Fibroblast of skin of right quadriceps (primary cell): ENCODE data around the gene BCL2L14.
A peak's percentile ranks its signal among the peaks of the same experiment; 100 is the strongest.

Source experiments
- DNase-seq: peaks from one replicate; pipeline ENCODE4 v3.0.0-alpha.2; 2013

The BCL2L14 gene

GRCh38 chr12:12064596-12064995 lies 6.1 kb upstream of the BCL2L14 start:
- no peak for DNase-seq

DNA sequence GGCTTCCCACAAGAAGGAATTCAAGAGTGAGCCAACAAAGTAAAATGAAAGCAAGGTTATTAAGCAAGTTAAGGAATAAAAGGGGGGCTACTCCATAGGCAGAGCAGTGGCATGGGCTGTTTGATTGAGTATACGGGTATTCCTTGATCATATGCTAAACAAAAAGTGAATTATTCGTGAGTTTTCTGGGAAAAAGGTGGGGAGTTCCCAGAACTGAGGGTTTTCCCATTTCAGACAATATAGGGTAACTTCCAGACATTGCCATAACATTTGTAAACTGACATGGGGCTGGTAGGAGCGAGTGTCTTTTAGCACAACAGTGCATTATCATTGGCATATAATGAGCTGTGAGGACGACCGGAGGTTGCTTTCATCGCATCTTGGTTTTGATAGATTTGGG lies 2.0 kb upstream of the BCL2L14 start:
- DNase-seq = no peak

DNA sequence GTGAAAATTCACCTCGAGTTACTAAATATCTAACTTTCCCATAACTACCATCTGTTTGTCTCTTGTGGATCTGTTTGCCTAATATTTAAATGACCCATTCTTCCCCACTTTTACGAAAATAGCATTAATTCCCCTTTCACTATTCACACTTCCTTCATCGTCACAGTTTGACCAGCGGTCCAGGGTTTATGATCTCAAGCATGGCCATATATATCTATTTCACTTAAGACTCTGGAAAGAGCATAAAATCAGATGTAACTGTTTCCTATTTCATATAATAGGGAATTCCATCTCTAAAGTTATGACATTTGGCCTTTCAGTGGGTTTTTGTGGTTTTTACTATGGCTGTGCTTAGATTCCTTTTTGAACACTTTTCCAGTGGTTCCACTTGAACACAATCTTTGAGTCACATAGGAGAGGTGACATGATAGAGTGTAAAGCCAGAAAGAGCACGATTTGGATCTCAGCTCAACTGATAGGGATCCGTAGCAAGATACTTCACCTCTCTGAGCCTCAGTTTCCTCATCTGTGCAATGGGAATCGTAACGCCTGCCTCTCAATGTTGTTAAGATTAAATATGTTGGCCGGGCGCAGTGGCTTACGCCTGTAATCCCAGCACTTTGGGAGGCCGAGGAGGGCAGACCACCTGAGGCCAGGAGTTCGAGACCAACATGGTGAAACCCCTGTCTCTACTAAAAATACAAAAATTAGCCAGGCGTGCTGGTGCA lies 754 bp upstream of the BCL2L14 start:
- DNase-seq = no peak

GRCh38 chr12:12072064-12072760 lies 1.5 kb downstream of the BCL2L14 start:
- DNase-seq = no peak

DNA sequence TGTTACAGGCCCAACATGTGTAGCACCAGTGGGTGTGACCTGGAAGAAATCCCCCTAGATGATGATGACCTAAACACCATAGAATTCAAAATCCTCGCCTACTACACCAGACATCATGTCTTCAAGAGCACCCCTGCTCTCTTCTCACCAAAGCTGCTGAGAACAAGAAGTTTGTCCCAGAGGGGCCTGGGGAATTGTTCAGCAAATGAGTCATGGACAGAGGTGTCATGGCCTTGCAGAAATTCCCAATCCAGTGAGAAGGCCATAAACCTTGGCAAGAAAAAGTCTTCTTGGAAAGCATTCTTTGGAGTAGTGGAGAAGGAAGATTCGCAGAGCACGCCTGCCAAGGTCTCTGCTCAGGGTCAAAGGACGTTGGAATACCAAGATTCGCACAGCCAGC lies 8.6 kb downstream of the BCL2L14 start:
- peak; percentile 38 for DNase-seq

DNA sequence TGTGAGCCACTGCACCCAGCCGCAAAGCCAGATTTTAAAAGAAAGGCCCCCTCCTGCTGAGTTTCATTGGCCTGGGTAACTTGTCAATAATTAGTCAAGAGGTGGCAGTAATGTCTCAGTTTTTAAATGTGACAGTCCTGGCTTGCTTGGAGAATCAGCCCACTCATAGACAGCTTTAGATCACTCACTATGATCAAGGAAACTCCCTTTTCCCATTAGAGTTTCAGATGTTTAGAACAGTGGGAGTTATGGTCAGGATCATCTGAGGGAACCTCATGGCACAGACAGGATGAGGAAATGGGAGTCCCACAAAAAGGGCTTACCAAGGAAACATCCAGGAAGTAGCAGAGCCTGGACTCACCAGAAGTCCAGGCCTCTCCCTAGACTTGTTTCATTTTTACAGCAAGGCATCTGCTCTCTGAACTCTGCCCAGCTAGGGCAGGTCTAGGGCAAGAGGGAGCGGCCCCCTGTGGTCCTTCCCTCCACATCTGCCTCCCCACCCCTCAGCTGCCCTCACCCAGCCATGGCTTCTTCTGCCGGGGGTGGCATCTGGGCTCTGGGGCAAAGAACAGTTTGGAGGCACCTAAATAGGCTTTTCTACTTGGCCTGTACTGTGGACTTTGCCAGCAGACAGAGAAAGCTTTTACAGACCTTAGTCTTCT lies 11.2 kb downstream of the BCL2L14 start:
- DNase-seq = peak; percentile 49

- DNase-seq = no peak
These were observed 12.9 kb downstream of the BCL2L14 start for GRCh38 chr12:12083688-12084087.

DNA sequence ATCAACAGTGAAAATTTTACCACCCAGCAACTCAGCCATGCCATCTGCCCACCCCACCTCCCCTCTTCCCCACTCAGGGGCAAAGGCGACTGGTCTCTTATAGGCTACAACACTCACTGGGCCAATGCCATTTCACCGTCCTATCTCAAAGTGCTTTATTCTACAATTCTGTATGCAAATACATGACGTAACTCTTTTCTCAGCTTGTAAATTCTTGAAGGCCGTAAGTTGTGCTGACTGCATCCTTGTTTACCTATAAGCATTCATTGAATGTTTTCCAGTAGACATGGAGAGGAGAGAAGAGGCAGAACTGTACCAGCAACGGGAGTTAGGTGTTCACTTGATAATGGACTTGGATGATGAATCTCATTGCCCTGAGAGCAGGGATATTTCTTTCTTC lies 15.6 kb downstream of the BCL2L14 start:
- no peak for DNase-seq

DNA sequence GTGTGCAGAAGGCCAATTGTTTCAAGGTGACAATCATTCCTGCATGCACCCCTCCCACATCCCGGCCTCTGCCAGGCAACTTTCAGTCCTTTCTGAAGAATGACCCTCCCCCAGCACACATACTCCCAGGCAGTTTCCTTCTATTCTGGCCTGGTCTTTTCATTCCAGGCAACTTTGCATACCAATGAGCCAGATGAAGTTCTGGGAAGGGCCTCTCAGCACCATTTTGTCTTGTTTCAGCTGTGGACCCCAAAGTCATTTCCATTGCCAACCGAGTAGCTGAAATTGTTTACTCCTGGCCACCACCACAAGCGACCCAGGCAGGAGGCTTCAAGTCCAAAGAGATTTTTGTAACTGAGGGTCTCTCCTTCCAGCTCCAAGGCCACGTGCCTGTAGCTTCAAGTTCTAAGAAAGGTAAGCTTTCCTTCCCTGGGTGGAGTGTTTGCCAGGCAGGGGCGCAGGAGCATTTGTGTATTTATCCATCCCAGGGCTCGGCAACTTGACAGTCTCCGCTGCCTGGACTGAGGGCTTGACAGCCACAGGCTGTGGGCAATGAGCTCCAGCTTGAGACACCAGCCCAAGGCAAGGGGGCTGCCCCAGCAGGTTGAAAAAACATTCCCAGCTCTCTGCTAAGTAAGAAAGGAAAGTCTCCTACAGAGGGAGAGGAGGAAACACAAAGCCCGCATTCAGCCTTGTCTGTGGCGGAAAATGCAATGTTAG lies 16.4 kb downstream of the BCL2L14 start:
- DNase-seq = no peak

DNA sequence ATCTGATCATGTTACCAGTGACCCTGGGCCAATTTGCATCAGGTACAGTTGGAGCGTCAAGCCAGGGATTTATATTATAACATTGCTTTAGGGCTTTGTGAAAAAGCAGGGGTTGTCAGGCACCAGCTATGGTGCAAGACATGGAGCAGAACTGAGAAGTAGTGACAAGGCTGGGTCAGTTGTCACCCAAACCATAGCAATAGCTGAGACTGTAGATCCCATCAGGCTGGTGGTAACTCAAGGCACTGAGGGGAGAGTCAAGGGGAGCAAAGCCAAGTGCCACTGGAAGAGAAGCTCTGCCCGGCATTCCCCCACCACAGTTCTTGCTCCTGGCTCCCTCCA lies 16.9 kb downstream of the BCL2L14 start:
- DNase-seq = no peak

- DNase-seq = no peak
These were observed 17.4 kb downstream of the BCL2L14 start for GRCh38 chr12:12088147-12088546.

DNA sequence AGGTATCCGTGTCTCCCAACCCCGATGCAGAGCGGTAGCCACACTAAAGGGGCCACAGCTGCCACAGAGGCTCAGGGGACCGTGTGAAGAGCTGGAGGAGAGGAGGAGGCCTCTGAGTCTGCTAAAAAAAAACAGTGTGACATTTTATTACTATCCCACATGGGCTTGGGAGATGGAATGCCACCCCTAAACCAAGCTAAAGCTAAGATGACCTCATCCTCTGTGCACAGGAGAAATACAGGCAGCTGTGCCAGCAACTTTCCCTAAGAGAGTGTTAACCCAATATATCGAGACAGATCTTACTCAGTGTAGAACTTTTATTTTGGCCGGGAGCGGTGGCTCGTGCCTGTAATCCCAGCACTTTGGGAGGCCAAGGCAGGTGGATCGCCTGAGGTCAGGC lies 18.0 kb downstream of the BCL2L14 start:
- peak; percentile 7 for DNase-seq

DNA sequence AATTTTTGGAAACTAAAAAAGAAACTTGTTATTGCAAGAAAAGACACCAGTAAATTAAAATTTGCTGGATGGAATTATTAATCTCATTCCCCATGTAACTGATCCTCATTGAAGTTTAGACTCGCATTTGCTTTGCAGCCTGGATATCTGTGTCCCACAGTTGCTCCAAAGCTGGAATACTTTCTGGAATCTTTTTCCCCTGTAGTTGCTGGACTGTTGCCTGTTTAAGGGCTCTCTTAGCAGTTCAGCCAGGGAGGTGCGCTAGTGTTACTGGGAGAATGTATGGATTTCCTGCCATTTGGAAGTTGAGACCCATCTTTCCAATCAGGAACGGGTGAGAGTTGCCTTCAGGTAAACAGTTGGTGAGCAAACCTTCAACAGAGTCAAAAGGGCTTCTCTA lies 20.3 kb downstream of the BCL2L14 start:
- no peak for DNase-seq

DNA sequence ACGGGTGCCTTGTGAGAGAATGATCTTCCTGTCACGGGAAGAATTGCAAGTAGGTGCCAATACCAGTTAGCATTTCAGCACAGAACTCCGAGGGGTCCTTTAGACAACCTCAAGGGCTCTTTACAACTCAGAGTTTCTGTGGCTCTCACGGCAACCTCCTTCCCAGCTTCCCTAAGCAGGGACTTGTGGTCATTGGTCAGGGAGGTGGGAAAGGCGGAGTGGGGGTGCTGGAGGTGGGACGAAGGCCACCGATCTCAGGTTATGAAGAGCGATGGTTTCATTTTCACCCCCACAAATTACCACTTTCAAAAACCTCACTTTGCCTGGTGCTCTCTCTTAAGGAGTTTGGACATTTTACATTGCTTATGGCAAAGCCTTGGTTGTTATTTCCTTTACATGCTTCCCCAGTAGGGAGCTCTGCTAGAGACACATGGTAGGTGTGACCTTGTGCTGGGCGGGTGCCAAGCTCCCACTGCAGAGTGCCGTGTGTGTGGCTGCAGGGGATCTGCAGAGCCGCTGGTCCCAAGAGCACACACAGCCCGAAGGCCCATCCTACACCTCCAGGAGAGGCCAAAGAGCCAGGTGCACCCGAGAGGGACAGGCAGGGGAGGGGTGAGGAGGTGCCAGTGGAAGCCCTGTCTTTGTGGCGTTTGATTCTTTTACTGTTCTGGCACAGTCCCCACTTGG lies 21.4 kb downstream of the BCL2L14 start:
- peak; percentile 11 for DNase-seq

- DNase-seq = no peak
These were observed 23.7 kb downstream of the BCL2L14 start for GRCh38 chr12:12094481-12094880.

DNA sequence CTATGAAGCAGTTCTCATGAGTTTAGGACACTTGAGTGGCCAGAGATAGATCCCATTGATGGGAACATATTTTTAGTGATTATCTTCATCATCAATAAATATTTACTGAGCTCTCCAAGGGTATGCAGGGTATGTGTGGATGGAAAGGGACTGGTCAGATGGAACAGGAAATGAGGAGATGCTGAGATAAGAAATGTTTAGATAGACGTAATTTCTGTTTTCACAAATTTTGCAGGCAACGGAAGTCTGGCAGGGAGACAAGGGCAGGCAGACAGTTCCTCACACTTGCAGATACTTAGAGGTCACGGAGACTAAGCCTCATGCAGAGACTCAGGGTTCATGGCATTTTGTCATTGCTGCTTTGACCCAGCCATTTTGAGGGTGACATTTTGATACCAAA lies 24.3 kb downstream of the BCL2L14 start:
- no peak for DNase-seq

DNA sequence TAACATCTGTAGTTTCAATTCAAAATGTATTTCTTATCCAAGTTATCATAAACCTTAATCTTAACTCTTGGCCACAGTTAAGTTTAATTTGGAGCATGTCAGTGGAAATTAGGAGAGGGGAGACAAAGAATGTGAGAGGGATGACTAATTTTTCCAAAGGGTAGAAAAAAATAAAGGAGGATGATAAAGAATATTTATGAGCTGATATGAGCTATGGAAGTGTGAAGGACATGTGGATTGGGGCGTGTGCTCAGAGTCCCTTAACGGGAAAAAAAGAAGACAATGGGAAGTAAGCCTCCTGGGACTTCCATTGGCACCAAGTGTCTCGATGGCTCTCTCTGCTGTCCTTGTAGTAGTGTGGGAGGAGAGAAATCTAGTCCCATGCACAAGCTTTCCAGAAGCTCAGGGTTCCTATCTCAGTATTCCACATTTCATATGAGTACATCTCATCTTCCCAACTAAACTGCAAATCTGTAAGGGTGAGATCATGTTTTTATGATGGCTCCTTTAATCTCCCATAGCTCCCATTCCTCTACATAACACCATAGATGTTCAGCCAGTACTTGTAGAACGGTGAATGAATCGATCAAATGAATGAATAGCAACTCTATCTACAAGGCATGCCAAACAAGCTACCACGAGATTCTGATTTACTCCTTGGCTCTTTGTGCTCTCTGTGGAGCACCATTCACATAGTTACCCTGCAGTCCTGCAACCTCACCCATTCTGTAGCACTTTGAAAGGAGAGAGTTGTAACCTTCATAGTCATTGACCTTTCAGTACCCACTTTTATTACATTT lies 27.4 kb downstream of the BCL2L14 start:
- DNase-seq = no peak

DNA sequence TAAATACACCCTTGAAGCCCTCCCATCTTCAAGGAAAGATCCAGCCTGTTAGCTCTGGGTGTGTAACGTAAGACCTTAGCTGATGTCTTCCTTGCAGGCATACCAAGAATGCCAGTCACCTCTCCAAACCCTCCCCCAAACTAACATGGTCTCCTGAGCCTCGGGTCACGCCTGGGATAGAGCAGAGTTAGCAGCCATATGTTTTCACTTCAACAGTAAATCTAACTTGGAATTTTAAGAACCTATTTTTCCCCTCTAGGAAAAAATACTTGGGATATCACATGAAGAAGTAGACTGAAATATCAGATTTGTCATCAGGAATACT lies 27.9 kb downstream of the BCL2L14 start:
- peak; percentile 53 for DNase-seq

DNA sequence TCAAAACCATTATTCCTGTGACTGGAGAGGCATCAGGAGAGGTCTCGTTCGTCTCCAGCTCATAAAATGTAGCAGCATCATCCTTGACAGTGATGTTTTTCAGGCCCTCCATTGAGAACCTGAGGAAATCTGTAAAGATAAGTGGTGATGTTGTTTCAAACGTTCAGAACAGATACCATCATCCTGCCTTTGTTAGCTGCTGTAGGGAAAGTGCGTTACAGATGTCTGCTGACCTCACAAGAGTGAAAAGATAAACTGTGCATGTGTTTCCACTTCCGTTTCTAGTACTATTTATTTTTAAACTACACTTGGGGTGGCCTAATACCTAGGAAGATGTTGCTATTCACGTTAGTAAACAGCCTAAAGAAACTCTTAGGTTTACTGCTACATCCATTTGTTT lies 28.4 kb downstream of the BCL2L14 start:
- no peak for DNase-seq

GRCh38 chr12:12107678-12108077 lies 36.9 kb downstream of the BCL2L14 start:
- DNase-seq = no peak

GRCh38 chr12:12108441-12109058 lies 37.8 kb downstream of the BCL2L14 start:
- DNase-seq = no peak
